Hematopoietic multipotent progenitor cell treated with erythropoietin and hydrocortisone succinate and interleukin-3 and kit ligand, for 17 days (in vitro differentiated cells): ENCODE data around the gene PAOX.
A peak's percentile ranks its signal among the peaks of the same experiment; 100 is the strongest.
"Not testable (repeated sequence)": the region's sequence is repeated elsewhere in the genome, so short reads cannot be mapped to it uniquely, and the experiment has no call there.

Source experiments
- DNase-seq: peaks from one replicate; pipeline ENCODE4 v3.0.0-alpha.2; 2015; ENCODE audit warnings: low spot score

Gene PAOX

DNA sequence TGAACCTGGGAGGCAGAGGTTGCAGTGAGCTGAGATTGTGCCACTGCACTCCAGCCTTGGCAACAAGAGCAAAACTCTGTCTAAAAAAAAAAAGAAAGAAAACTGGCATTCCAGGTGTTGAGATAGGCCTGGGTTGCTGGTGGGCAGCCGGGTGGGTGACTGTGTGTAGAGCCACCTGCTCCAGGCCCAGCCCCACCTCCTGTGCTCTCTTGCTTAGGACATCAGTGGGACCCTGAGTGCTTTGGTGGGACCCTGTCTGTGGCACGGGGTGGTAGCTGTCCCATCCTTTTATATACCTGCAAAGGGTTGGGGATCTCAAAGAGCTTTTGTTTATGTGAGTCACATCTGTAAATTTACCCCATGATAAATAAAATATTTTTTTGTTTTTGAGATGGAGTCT is 6.2 kb downstream of the PAOX start:
- DNase-seq = no peak

- not testable (repeated sequence) for DNase-seq
Observed at GRCh38 chr10:133386951-133387350, 7.9 kb downstream of the PAOX start.

DNA sequence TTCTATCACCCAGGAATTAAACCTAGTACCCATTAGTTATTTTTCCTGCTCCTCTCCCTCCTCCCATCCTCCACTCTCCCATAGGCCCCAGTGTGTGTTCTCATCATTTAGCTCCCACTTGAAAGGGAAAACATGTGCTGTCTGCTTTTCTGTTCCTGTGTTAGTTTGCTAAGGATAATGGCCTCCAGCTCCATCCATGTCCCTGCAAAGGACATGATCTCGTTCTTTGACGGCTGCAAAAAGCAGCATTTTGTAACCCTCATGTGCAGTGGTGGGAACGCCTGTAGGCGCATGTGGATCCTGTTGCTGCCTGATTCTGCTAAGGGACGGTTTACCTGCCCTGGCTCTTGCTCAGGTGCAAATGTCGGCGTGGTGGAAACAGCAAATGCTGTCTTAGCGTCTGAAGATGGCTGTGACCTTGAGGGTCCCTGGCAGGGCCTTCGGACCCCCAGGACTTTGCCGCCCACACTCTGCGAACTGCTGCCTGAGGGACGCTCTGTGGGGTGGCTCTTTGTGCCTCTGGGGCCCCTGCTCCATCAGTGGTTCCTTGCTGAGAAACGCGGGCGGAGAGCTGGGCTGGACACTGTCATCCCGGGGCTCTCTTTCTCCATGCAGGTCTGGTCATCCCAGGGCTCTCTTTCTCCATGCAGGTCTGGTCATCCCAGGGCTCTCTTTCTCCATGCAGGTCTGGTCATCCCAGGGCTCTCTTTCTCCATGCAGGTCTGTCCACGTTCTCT is 9.3 kb downstream of the PAOX start:
- no peak for DNase-seq

DNA sequence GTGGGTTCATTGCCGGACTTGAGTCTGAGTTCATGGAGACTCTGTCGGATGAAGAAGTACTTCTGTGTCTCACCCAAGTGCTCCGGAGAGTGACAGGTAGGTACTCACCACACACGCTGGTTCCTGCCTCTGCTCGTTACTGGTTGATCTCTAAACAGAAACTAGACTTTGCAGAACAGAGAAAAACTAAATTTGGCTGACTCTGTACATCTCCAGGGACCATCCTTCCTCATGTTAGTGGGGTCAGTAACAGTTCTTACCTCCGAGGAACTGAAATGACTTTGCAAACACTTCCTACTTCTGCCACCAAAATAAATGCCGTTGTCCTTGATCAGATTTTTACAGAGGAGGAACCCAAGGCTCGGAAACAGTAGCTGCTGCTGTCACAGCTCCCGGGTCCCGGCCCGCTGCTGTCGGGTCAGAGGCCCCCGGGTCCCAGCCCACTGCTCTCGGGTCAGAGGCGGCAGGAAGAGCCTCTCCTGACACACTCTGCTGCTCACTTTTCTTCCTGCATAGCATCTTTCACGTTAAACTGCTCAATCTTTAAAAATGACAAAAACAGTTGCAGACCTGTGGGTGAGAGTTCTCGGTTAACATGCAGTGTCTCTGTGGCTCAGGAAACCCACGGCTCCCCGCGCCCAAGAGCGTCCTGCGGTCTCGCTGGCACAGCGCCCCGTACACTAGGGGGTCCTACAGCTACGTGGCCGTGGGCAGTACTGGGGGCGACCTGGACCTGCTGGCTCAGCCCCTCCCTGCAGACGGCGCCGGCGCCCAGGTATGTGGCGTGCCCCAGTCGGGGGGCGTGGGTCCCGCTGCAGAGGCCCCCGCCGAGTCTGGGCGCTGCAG is 10.1 kb downstream of the PAOX start:
- no peak for DNase-seq

- no peak for DNase-seq
Observed at GRCh38 chr10:133390597-133391248, 11.7 kb downstream of the PAOX start.

DNA sequence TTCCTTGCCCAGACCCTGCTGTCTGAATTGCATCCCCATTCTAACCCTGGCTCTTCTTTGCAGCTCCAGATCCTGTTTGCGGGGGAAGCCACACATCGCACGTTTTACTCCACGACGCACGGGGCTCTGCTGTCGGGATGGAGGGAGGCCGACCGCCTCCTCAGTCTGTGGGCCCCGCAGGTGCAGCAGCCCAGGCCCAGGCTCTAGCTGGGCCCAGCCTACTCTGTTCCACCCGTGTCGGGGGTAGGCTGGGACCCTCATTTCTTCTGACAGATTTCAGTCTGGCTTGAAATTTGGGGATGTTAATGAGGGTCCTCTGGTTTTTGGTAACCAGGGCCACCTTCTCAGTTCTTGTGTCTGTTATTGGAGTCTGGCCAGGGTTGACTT is 12.2 kb downstream of the PAOX start:
- DNase-seq = no peak

GRCh38 chr10:133391761-133392518 is 12.9 kb downstream of the PAOX start:
- DNase-seq = no peak

- no peak for DNase-seq
Observed at GRCh38 chr10:133393401-133394063, 14.5 kb downstream of the PAOX start.

DNA sequence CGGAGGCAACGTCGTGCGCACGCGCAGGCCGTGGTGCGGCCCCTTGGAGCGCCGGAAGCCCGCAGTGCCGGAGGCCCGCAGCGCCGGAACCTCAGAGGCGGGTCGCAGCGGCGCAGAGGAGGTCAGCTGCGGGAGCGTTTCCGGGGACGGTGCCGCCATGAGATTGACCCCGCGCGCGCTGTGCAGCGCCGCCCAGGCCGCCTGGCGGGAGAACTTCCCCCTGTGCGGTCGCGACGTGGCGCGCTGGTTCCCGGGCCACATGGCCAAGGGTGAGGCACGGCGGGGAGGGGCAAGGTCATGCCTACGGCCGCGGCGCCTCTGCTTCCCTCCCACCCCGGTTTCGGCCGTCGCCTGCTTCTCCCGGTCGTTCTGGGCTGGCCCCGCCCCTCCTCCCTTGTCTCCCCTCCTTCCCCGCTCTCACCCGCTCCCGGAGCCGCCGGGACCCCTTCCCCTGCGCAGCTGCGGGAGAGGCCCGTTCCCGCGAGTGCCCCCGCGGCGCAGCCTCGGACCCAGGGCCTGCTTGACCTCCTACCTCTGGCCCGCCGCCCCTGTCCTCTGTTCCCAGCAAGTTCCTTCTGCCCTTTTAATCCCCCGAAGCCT is 15.1 kb downstream of the PAOX start, which contains the start of gene MTG1:
Gene MTG1, plus strand, starts transcription at position 94 of the 600 bp plus-strand sequence. Its CDS starts 64 bp downstream, at position 158.
- peak; percentile 90 for DNase-seq

- DNase-seq = no peak
Observed at GRCh38 chr10:133394801-133395221, 15.7 kb downstream of the PAOX start.

DNA sequence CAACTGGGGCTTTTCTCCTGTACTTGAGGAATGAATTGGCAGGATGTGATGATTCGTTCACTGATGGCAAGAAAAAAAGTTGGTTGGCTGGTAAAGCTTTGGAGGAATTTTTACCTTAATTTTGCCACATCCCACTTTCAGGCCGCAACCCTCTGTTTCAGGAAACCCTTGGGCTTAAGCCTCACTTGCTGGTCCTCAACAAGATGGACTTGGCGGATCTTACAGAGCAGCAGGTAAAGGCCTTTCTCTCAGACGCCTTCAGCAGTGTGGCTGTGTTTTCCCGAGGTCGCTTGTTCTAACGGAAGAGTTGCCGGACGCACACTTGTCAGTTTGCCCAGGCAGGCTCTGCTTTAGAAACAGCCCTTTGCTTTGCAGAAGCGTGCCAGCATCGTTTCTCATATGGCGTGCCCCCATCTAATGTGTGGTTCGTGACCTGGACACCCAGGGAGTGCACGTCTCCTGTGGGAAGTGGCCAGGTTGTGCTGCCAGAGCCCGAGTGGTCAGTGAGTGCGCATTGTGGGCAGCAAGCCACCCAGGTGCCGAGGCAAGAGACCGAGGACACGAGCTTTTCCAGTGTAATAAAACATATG is 17.1 kb downstream of the PAOX start:
- DNase-seq = no peak

GRCh38 chr10:133397938-133398337 is 18.9 kb downstream of the PAOX start:
- no peak for DNase-seq

DNA sequence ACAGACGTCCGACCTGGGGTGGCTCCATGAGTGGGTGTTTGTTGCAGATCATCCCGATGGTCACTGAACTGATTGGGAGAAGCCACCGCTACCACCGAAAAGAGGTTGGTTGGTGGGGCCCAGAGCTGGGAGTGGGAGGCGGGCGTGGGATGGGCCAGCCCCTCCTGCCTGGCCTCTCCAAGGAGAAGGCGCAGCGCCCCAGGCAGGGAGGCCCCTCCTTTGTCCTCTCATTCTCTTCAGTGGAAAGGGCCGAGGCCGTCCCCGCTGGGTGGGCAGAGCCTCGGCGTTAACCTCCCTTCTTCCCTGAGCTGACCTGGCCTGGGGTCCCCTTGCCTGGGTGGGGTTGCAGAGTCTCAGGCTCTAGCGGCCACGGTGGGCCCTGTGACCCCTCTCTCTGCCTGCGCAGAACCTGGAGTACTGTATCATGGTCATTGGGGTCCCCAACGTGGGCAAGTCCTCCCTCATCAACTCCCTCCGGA is 20.1 kb downstream of the PAOX start:
- no peak for DNase-seq

GRCh38 chr10:133400624-133401424 is 21.8 kb downstream of the PAOX start:
- no peak for DNase-seq

GRCh38 chr10:133401500-133401899 is 22.4 kb downstream of the PAOX start:
- no peak for DNase-seq

DNA sequence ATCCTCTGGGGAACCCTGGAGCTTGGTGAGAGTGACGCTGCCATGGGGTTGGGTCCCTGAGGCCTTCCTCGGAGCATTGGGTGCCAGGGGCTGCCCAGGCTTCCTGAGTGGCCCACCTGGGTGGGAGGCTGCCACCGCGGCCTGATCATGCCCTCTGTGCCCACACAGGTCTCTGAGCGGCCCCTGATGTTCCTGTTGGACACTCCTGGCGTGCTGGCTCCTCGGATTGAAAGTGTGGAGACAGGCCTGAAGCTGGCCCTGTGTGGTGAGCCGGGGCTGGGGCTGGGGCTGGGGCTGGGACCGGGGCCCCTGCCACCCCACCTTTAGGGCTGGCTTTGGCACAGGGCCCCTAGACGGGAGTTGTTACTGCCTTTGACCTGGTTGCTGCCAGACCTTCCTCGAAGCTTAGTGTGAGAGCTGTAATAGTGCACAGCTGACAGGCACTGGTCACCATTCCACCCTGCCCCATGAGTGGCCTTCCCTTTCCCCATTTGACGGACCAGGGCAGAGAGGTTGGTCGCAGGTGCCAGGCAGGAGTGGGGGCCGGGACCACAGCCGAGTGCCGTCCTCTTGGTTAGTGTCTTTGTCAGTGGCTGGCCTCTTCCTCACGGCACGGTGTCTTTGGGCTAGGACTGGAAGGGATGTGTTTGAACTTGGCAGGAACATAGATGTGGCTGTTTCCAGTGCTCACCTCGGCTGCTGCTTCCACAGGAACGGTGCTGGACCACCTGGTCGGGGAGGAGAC is 23.1 kb downstream of the PAOX start:
- DNase-seq = no peak

DNA sequence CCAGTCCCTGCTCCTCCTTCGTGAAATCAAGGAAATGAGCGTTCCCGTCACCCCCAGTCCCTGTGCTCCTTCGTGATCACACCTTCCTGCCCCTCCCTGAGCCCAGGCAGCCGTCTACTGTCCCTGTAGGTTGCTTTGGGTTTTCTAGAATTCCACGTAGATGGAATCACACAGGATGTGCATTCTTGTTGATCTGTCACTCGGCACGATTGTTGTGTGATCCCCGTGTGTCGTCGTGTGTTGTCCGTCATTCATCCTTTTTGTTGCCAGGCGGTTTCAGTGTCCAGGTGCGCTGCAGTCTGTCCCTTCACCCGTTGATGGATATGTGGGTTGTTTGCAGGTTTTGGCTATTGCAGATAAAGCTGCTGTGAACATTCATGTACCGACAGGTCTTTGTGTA is 24.3 kb downstream of the PAOX start:
- no peak for DNase-seq

GRCh38 chr10:133403784-133404183 is 24.7 kb downstream of the PAOX start:
- no peak for DNase-seq

DNA sequence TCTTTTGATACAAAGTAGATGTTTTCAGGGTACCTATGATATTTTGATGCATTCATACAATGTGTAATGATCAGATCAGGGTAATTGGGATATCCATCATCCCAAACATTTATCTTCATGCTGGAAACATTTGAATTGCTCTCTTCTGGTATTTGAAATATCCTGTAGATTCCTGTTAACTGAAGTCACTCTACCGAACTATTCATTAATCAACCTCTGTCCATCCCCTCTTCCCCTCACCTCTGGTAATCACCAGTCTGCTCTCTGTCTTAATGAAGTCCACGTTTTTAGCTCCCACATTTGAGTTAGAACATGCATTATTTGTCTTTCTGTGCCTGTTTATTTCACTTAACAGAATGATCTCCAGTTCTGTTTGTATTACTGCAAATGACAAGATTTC is 26.2 kb downstream of the PAOX start:
- no peak for DNase-seq
